SK-N-SH treated with all-trans-retinoic acid at 6 μM for 48 hours (cell line): ENCODE measurements around the gene GNPTAB.

Source experiments
- ARNTL ChIP-seq: fragments of 450-650 bp; formaldehyde crosslinking; IDR thresholded peaks from 2 replicates; pipeline ENCODE4 v1.5.0; 2020; ENCODE audit warnings: low read depth, mild to moderate bottlenecking, moderate library complexity, borderline replicate concordance
- CSDC2 ChIP-seq: fragments of 250-450 bp; sonication (Bioruptor Pico); IDR thresholded peaks from 2 replicates; pipeline ENCODE4 v1.5.0; 2020; ENCODE audit warnings: mild to moderate bottlenecking, moderate library complexity
- GLIS3 ChIP-seq: fragments of 250-450 bp; sonication (Bioruptor Pico); IDR thresholded peaks from 2 replicates; pipeline ENCODE4 v1.5.0; 2020; ENCODE audit warnings: mild to moderate bottlenecking, moderate library complexity
- ISL1 ChIP-seq: fragments of 250-450 bp; sonication (Bioruptor Pico); IDR thresholded peaks from 2 replicates; pipeline ENCODE4 v2.1.2; 2022; ENCODE audit warnings: mild to moderate bottlenecking, moderate library complexity
- RARB ChIP-seq: fragments of 250-450 bp; sonication (Bioruptor Pico); IDR thresholded peaks from 2 replicates; pipeline ENCODE4 v1.8.0; 2021; ENCODE audit warnings: mild to moderate bottlenecking, moderate library complexity
- TCF4 ChIP-seq: fragments of 250-450 bp; sonication (Bioruptor Pico); IDR thresholded peaks from 2 replicates; pipeline ENCODE4 v1.8.0; 2021; ENCODE audit warnings: mild to moderate bottlenecking, moderate library complexity, borderline replicate concordance
- ZFP3 ChIP-seq: fragments of 250-450 bp; sonication (Bioruptor Pico); IDR thresholded peaks from 2 replicates; pipeline ENCODE4 v1.5.0; 2020; ENCODE audit warnings: mild to moderate bottlenecking, moderate library complexity
- TF ChIP-seq, protein P1 (sequence below): fragments of 250-450 bp; sonication (Bioruptor Pico); IDR thresholded peaks from 2 replicates; pipeline ENCODE4 v1.8.0; 2020; ENCODE audit warnings: mild to moderate bottlenecking, moderate library complexity, borderline replicate concordance
- TF ChIP-seq, protein P2 (sequence below): fragments of 250-450 bp; sonication (Bioruptor Pico); IDR thresholded peaks from 2 replicates; pipeline ENCODE4 v1.5.1; 2020; ENCODE audit warnings: low read depth, mild to moderate bottlenecking, moderate library complexity
- TF ChIP-seq, protein P3 (sequence below): fragments of 250-450 bp; sonication (Bioruptor Pico); IDR thresholded peaks from 2 replicates; pipeline ENCODE4 v1.8.0; 2021; ENCODE audit warnings: low read depth, mild to moderate bottlenecking, moderate library complexity, borderline replicate concordance

DNA sequence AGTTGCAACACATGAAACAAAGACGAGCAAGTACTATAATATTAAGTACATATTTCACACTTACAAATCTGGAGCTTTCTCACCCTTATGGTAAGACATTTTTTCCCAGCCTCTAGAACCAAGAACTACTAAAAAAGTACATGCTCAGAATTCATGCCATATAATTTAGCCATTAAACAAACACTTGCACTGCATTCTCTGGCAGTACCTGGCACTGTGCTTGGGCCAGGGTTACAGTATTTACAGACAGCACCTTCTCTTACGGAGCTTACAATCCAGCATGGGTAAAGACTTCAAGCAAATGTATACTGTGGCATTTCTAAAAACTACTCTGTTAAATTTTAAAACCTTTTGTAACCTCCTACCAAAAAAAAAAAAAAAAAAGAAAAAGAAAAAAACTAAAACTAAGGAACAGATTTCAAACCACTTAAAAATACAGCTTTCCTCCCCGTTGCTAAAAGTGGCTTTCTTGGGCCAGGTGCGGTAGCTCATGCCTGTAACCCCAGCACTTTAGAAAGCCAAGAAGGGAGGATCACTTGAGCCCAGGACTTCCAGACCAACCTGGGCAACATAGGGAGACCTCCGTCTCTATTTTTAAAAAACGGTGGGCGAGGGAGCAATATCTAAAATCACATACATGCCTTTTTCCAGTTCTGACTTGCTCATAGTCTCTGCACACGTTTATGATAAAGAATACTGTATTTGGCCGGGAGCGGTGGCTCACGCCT is 956 bp downstream of the GNPTAB start:
- TF ChIP-seq ZFP3 (CRISPR knock-in tag) (no peak), TCF4 (CRISPR knock-in tag) (no peak), GLIS3 (CRISPR knock-in tag) (no peak), ISL1 (CRISPR knock-in tag) (no peak), CSDC2 (CRISPR knock-in tag) (no peak), ARNTL (no peak), RARB (no peak)
- TF ChIP-seq, protein P1, sequence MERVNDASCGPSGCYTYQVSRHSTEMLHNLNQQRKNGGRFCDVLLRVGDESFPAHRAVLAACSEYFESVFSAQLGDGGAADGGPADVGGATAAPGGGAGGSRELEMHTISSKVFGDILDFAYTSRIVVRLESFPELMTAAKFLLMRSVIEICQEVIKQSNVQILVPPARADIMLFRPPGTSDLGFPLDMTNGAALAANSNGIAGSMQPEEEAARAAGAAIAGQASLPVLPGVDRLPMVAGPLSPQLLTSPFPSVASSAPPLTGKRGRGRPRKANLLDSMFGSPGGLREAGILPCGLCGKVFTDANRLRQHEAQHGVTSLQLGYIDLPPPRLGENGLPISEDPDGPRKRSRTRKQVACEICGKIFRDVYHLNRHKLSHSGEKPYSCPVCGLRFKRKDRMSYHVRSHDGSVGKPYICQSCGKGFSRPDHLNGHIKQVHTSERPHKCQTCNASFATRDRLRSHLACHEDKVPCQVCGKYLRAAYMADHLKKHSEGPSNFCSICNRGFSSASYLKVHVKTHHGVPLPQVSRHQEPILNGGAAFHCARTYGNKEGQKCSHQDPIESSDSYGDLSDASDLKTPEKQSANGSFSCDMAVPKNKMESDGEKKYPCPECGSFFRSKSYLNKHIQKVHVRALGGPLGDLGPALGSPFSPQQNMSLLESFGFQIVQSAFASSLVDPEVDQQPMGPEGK = no peak
- TF ChIP-seq, protein P2, sequence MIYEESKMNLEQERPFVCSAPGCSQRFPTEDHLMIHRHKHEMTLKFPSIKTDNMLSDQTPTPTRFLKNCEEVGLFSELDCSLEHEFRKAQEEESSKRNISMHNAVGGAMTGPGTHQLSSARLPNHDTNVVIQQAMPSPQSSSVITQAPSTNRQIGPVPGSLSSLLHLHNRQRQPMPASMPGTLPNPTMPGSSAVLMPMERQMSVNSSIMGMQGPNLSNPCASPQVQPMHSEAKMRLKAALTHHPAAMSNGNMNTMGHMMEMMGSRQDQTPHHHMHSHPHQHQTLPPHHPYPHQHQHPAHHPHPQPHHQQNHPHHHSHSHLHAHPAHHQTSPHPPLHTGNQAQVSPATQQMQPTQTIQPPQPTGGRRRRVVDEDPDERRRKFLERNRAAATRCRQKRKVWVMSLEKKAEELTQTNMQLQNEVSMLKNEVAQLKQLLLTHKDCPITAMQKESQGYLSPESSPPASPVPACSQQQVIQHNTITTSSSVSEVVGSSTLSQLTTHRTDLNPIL = no peak
- TF ChIP-seq, protein P3, sequence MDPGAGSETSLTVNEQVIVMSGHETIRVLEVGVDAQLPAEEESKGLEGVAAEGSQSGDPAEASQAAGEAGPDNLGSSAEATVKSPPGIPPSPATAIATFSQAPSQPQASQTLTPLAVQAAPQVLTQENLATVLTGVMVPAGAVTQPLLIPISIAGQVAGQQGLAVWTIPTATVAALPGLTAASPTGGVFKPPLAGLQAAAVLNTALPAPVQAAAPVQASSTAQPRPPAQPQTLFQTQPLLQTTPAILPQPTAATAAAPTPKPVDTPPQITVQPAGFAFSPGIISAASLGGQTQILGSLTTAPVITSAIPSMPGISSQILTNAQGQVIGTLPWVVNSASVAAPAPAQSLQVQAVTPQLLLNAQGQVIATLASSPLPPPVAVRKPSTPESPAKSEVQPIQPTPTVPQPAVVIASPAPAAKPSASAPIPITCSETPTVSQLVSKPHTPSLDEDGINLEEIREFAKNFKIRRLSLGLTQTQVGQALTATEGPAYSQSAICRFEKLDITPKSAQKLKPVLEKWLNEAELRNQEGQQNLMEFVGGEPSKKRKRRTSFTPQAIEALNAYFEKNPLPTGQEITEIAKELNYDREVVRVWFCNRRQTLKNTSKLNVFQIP (CRISPR knock-in tag) = no peak
